Activated CD8-positive, alpha-beta memory T cell treated with anti-CD3 and anti-CD28 coated beads, Interleukin-2, amount 50 U/mL, for 24 hours (primary cell): ENCODE results near the gene TOB2.

Experiments used
- DNase-seq: peaks from one replicate; pipeline ENCODE4 v3.0.0-alpha.2; 2020; ENCODE audit errors: extremely low read depth

The TOB2 gene, protein sequence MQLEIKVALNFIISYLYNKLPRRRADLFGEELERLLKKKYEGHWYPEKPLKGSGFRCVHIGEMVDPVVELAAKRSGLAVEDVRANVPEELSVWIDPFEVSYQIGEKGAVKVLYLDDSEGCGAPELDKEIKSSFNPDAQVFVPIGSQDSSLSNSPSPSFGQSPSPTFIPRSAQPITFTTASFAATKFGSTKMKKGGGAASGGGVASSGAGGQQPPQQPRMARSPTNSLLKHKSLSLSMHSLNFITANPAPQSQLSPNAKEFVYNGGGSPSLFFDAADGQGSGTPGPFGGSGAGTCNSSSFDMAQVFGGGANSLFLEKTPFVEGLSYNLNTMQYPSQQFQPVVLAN

DNA sequence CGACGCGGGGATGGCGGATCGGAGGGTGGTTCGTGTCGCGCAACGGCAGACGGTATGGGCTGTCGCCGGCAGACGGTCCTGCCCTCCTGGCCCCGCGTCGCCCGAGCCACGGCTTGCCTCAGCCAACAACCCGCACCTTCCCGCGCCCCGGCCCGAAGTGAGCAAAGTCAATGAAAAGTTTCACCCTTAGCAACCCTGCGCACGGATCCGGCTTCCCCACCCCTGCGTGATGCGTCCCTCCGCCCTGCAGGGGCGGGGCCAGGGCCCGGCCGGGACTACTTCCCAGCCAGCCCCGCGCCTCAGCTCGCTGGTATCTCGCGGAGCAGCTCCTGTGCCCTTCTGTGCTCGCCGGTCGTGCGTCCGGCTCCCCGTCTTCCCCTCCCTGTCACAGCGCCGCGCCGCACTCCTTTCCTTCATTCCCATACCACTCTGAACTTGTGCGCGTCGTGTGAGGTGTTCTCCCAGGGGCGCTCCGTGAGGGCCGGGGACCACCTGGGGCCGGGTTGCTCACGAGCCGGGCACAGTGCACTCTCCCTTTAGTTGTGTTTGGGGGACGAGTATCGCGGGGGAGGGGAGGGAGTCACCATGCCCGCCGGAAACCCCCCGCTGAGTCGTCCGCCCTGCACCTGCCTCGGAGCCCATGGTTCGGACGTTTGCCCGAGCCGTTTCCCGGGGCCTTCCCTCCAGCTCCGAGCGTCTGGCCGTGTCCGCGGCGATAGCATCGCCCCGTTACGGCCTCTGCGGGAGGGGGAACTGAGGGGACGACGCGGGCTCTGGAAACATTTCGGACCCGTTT is at the start of gene TOB2:
Gene TOB2, minus strand, starts transcription at position 163 of the 796 bp plus-strand sequence. CDS start 9,456 bp downstream, outside the sequence.
- DNase-seq = peak; percentile 84

DNA sequence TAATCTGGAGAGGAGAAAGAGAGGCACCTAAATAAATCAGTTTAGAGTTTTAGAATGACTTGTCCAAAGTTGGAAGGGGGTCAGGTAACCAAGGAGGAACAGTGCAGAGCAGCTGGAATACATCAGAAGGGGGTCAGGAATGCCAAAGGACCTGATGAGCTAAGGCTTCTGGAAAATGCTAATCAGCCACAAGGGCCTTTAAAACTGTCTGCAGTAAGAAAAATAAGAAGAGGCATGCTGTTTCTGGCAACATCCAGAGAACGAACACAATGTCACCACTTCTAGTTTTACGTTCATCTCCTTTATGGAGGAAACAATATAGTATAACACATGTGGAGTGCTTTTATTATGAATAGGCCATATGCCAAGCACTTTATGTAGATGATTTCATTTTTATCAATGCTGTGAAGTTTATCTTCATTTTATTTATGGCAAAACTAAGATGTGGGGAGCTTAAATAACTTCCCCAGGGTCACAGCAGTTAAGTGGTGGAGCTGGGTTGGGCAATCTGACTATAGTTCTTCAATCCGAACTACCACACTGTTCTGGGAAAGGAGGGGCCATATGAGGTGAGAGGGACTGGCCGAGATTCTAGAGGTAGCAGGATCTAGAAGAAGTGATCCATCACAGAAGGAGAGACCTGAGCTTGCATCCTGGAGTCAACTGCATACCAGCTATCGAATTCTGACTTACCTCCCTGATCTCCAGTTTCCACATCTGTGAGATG is 44.9 kb upstream of the TOB2 start:
- DNase-seq = no peak

- DNase-seq = no peak
Observed at GRCh38 chr22:41488596-41489385, 42.2 kb upstream of the TOB2 start.

- DNase-seq = no peak
Observed at GRCh38 chr22:41488076-41488475, 41.5 kb upstream of the TOB2 start.

- DNase-seq = no peak
Observed at GRCh38 chr22:41487037-41487935, 40.7 kb upstream of the TOB2 start.

DNA sequence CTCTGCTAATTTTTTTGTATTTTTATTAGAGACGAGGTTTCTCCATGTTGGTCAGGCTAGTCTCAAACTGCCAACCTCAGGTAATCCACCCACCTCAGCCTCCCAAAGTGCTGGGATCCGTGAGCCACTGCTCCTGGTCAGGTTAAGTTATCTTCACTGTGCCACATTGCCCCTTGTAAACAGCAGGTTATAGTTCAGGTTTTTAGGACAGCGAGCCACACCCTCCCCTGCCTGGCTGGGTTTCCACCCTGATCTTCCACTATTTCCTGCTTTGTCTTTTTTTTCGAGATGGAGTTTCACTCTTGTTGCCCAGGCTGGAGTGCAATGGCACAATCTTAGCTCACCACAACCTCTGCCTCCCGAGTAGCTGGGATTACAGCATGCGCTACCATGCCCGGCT is 38.4 kb upstream of the TOB2 start:
- no peak for DNase-seq

GRCh38 chr22:41482319-41482935 is 35.8 kb upstream of the TOB2 start:
- no peak for DNase-seq

- no peak for DNase-seq
Observed at GRCh38 chr22:41481925-41482318, 35.3 kb upstream of the TOB2 start.

DNA sequence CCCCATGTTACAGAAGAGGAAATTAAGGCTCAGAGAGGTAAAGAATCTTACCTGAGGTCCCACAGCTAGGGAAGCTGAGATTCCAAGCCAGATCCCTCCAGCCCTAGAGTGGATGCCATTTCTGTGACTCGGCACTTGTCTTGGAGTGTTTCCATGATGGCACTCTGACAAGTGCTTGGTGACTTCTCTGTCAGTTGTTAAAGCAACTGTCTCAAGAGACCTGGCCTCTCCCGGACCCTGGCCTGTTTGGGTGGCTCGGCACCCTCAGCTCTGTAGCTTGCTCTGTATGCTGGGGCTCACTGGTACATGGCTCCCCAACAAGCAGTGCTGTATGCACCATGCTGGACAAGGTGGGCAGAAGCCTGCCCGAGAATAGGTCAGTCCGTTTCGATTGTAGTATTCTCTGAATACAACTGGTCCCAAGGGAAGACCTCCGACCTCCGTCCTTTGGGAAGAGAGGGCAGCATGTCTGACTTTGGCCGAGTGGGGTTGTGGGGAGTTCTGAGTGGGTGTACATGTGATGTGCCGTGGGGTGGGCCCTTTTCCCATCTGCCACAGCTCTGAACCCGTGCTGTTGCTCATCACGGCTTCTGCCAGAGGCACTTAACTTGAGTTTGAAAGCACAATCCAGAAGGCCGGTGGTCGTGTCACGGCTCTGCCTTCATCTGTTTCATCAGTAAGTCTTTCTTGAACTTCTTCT is 34.7 kb upstream of the TOB2 start:
- no peak for DNase-seq

- no peak for DNase-seq
Observed at GRCh38 chr22:41480397-41480735, 33.8 kb upstream of the TOB2 start.

DNA sequence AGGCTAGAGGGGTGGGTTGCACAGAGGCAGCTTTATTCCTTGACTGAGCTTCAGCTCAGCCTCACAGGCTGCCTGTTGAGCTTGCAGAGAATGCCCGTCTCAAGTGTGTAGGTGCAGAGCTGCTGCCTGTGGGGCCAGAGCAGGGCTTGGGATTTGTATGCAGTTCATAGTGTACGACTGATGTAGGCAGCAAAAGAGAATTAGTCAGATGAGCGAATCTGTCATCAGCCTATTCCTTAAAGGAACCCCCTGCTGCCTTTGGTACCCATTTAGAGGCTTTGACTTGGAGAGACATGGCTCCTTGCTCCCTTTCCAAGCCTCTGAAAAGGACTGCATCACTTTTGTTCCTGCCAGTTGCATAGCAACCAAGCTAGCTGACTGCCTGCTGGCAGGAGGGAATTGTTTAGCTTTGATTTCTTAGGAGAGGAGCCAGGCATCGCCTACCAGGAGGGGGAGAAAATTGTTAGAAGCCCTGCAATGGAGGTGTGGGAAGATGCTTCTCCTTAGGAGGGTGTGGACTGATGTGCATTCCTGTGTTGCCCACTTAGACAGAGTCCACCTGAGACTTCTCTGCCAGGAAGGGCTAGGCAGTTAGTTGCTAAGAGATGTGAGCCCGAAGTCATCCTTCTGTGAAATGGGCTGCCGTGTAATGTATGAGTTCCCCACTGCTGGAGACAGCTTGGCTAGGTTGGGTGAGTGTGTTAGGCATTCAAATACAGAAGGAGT is 33.2 kb upstream of the TOB2 start:
- no peak for DNase-seq

GRCh38 chr22:41478891-41479521 is 32.4 kb upstream of the TOB2 start:
- DNase-seq = no peak

- no peak for DNase-seq
Observed at GRCh38 chr22:41478473-41478872, 31.9 kb upstream of the TOB2 start.

DNA sequence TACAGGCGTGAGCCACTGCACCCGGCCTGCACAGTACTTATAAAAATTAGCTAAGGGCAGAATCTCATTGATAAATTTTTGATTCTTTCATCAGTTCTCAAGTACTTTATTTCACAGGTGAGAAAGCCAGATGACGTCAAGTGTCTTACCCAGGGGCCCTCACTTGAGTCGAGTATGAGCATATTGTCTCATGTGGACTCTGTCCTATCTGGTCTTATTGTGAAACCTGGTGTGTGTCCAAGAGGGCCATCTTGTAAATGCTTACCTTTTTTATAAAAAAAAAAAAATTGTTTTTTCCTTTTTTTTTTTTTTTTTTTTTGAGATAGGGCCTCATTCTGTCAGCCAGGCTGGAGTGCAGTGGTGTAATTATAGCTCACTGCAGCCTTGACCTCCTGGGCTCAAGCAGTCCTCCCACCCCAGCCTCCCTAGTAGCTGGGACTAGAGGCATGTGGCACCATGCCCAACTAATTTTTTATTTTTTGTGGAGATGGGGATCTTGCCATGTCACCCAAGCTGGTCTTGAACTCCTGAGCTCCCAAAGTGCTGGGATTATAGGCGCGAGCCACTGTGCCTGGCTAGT is 28.4 kb upstream of the TOB2 start:
- DNase-seq = no peak

DNA sequence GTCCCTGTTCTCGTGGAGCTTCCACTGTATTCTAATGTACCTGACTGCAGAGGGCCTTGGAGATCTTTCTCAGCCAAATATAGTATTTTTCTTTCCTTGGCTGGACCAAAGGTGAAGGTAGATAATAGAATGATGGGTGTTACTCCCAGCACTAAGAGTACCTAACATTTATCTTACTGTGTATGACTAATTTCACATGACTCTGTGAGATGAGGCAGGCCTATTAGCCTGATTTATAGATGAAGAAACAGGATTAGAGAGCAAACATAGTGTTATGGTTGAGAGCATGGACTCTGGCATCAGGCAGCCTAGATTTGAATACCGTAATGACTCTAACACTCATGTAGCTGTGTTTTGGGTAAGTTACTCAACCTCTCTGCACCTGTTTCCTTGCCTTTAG is 25.0 kb upstream of the TOB2 start:
- DNase-seq = no peak

- no peak for DNase-seq
Observed at GRCh38 chr22:41470886-41471285, 24.3 kb upstream of the TOB2 start.

DNA sequence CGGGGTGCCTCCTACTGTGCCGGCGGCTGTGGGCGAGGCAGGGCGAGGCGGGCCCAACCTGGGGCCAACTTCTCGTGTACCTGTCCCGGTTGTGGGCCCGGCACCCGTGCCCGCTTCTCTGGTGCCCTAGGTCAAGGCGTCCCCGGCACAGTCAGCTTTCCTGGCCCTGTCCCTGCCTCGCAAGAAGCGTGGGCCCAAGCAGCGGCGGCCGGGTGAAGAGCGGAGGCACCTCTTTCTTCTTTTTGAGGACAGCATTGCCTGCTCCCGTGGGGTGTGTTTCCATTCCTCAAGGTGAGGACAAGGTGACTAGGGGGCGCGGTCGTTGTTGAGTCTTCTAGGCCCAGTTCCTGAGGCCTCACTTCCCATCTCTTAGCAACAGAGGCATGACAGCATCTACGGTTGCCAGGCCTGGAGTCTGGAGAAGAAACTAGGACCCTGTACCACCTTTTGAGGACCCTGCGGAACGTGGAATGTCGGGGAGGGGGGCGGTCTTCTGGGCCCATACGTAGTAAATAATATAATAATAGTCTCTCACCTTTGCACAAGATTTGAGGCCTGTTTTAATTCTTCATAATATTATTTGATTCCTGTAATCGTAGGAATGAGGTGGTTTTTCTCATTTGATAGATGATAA is 22.7 kb upstream of the TOB2 start:
- DNase-seq = no peak
